Activated CD8-positive, alpha-beta memory T cell treated with anti-CD3 and anti-CD28 coated beads, Interleukin-2, amount 50 U/mL, for 1 hour (primary cell): ENCODE results near the gene GPER1.

Experiments
- DNase-seq: peaks from one replicate; pipeline ENCODE4 v3.0.0-alpha.2; 2020; ENCODE audit errors: extremely low read depth

The GPER1 gene

DNA sequence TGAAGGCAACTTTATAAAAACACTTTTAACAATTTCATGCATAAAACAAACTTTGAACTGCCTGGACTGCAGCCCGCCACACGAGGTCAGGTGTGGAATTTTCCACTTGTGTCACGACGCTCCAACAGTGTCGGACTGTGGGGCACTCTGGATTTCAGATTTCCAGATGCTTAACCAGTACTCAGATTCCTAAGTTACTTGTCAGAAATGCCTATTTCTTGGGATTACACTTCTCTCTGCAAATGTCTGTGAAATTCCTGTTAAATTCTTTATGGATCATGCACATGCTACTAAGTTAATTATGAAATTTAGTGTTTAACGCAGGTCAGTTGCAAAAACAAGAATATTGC, 473 bp upstream of the GPER1 start:
- DNase-seq: no peak

GRCh38 chr7:1090236-1090635, 2.3 kb downstream of the GPER1 start:
- DNase-seq: no peak

DNA sequence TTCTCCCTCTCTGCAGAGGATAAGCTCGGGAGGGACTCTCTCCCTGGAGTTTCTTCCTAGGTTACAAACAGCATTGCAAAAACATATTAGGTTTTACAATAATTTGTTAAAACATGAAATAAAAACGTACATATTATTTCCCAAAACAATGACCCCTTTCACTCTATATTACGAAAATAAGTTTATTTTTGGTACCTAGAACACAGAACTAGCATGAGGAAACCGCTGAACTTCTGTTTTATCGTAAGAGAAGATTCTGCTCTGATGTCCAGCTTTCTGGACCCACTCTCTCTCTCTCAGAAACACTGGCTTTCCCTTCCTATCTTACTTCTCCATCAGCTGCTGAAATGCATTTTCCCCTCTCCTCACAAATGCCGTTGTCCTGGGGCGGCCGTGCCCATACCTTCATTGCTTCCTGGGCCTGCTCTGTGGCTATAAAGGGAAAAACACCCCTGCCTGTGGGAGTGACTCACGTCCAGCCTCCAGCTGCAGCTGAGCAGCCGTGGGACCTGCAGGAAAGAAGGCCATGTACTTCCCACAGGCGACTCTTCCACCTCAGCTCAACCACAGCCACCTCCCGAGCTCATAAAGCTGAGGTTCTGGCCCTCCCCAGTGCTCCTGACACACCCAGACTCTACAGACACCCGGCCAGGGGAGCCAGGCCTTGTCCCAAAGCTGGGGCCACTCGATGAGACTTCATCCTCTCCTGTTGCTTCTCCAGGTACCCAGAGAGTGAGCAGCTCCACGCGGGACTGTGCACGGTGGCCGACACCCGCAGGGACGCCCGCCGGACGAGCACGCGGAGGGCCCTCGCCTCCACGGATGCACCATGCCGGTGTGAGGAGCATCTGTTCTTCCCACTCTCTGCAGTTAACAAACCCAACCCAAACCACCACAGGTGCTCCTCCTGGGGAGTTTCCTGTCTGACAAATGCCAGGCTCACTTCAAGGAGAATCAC, 3.1 kb downstream of the GPER1 start:
- no peak for DNase-seq

GRCh38 chr7:1091644-1092027, 3.7 kb downstream of the GPER1 start:
- no peak for DNase-seq

- DNase-seq: no peak
Measured at GRCh38 chr7:1092161-1092632, 4.3 kb downstream of the GPER1 start.

- no peak for DNase-seq
Measured at GRCh38 chr7:1092806-1093501, 5.0 kb downstream of the GPER1 start.

DNA sequence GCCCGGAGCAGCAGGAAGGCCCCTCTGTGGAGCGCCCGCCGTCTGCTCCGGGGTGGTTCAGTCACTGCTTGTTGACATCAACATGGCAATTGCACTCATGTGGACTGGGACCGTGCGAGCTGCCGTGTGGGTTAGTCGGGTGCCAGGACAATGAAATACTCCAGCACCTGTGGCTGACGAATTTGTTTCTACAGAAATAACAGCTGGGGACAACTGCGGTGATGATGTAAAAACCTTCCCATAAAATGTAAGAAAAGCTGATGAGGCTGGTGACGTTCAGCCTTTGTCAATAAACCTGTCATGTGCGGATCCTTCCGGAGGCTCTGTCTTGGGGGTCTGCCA, 5.6 kb downstream of the GPER1 start:
- DNase-seq: no peak

- no peak for DNase-seq
Measured at GRCh38 chr7:1093916-1094508, 6.1 kb downstream of the GPER1 start.

DNA sequence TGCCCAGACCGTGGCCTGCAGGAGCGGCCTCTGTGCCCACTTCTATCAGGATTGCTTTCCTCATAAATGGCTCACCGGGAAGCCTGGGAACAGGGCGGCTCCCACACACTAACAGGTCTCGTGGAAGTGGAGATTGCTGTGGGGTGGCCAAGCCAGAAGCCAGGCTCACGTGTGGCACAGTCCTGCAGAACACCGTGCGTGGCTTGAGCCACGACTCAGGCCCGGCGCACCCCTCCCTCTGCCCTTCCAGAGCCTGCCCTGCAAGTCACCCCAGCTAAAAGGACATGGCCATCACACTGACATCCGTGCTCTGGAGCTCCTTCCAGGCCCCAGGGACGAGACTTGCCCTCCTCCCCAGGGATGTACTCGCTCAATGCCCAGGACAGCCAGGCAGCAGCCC, 7.0 kb downstream of the GPER1 start:
- no peak for DNase-seq

DNA sequence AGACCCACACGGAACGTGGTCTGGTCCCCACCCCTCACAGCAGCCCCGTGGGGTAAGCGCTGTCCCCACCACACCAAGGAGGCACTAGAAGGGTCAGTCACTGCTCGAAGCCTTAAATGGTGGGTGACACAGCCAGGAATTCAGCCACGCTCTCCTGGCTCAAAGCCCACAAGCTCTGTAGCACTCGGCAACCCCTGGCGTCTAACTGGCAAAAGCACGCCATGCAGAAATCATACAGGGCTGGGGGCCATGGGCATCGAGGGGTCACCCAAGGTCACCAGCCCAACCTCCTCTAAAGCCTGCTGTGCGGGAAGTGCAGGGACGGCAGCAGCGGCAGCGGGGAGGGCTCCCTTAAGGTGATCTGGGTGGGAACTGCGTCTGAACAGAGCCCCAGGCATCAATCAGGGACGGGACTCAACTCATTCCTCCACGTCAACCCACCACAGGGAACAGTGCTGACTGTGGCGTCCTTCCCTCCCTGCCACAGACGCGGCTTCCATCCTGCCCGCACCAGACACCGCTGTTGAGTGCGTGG, 7.8 kb downstream of the GPER1 start:
- DNase-seq: no peak

DNA sequence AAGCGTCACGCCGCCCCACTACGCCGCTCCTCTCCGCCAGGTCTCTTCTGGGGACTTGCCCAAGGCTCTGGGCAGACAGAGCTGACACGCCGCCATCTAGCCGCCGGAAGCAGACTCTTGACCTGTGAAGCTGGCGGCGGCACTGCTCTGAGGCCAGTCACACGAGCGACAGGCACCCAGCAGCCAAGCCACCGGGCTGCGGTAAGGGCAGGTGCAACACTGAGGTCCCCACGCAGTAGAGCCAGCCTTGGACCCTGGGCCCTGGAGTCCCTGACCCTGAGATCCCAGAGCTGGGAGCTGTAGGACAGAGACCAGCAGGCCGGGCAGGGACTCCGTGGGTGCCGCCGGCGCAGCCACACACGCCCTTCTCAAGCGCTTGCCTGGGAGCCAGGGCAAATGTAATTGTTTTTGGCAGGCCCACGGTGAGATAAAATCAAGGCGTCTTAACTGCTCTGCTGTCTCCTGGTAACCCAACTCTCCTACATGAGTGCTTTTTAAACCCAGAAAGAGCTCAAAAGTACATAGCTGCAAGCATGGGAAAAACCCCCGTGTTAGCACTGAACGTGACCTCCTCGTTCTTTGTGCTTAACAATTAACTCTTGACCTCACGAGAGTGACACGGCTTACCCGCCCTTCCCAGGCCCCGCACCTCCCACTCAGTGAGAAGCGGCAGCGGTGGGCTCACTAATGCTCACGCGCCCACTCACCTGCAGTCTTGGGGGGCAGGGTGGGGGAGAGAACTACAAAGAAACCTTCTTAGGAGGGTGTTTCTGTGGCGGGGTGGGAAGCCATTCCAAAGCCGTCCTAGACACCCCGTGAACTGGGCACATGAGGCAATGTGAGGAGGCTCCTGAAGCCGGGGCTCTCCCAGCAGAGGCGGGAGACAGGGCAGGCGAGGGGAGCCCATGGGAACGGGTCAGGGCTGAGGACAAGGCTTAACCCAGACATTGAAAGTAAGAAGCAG, 8.5 kb downstream of the GPER1 start:
- no peak for DNase-seq

GRCh38 chr7:1097120-1097504, 9.2 kb downstream of the GPER1 start:
- no peak for DNase-seq

- DNase-seq: no peak
Measured at GRCh38 chr7:1098243-1099153, 10.6 kb downstream of the GPER1 start.

GRCh38 chr7:1099154-1099542, 11.2 kb downstream of the GPER1 start:
- no peak for DNase-seq

DNA sequence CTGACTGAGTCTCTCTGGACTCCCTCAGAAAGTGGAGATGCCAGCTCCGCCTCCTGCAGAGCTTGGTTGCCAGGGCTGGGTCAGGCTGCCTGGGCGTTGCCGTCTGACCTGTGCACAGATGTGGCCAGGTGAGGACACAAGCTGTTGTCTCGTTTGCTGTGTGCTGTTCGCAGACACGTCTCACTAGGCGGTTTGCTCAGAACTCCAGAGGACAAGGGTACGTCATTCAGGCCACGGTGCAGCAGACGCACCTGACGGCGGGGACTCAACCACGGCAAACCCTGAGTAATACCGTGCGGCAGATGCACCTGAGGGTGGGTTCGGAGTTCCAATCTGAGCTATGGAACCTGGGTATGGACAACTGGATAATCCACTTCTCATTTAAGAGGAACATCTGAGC, 11.7 kb downstream of the GPER1 start:
- DNase-seq: no peak

GRCh38 chr7:1100386-1100785, 12.5 kb downstream of the GPER1 start:
- DNase-seq: no peak

DNA sequence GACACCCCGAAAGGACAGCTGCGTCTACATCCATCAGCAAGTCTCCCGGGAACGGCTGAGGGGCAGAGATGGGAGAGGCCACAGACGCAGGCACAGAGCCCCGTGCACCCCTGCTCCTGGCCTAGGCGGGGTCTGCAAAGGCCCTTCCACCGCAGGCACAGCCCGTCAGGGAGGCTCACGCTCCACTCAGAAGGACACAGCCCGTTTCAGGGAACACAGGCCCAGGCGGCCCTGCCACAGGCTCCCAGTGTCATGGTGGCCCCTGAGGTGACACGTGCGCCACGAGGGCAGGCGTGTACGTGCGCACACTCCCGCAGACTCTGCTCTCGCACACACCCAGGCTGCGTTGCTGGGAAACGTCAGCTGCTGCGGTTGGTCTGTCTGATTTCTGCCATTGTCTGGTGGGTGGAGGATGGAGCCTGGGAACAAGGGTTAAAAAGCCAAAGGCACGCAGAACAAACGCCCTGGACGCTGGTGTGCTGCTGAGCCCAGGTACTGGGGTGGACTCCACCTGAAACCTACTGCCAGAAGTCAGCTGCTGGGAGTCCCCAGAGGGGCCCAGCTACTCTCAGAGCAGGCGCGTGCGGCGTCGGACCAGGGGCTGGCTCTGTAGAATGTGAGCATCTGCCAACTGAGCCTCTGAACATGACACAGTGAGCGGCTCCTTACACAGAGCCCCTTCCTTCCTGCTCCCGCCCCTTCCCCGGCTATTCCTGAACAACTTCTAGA, 13.1 kb downstream of the GPER1 start:
- DNase-seq: no peak

DNA sequence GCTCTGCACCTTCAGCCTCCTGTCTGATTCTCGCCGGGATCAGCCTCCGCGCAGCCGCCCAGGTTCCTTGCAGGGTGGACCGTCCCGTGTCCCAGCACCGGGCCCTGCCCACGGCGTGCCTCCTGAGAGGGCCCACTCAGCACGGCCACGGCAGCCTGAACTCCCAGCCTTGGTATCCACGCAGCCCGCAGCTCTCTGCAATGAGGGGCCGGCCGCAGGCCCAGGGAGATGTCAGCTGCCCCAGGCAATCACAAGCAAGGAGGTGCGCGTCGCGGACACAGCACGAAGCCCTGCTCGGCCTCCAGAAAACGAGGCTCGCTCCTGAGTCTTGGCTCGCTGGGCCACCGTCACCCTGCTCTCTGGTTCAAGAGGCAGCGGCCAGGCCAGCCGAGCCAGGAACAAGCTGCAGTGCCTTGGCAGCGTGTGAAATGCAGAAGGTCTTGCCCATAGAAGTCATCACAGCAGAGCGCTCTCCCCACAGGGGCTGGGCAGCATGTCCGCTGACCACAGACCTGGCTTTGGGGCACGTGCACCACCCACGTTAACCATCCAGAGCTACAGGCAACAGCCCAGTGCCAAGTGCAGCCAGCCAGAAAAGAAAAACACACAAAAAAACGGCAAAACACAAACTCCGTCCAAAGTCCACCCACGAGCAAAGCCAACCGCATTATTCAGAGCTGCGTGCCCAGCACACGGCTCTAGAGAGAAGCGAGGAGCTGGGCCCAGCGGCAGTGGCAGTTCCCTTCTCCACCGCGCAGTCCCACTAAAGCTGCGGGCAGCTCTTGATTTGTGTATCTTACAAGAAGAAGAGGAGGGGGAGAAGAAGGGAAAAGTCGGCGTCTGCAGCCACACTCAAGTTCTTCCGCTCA, 13.9 kb downstream of the GPER1 start:
- no peak for DNase-seq
